Activated CD8-positive, alpha-beta T cell treated with anti-CD3 and anti-CD28 coated beads for 36 hours (primary cell): ENCODE data around the gene GLTPD2. TPM values are rescaled to one million over a fixed set of nuclear protein-coding genes. Genes with fewer than 3 reads are reported as not detected.
A peak's percentile ranks its signal among the peaks of the same experiment; 100 is the strongest.

Experiments
- ATAC-seq: fragments of 200-7000 bp; cut with Tn5 transposase; one replicate; pipeline ENCODE4 v1.10.0; 2021; ENCODE audit warnings: mild to moderate bottlenecking, moderate library complexity
- CTCF ChIA-PET: fragments of 350-600 bp; sonication (Branson Sonifier 250); formaldehyde crosslinking; loops from one replicate; lab custom pipeline; 2021; ENCODE audit warnings: antibody characterized with exemption; lab: Charles Lee
- POLR2A ChIA-PET: fragments of 350-600 bp; sonication (Branson Sonifier 250); formaldehyde crosslinking; loops from one replicate; lab custom pipeline; 2021; ENCODE audit warnings: antibody characterized with exemption; lab: Charles Lee
- DNase-seq: peaks from one replicate; pipeline ENCODE4 v3.0.0-alpha.2; 2020
- H3K27ac Mint-ChIP-seq: one replicate; pipeline ENCODE4 v1.8.0; 2021; ENCODE audit warnings: mild to moderate bottlenecking, mixed read lengths
- H3K27me3 Mint-ChIP-seq: one replicate; pipeline ENCODE4 v1.8.0; 2021; ENCODE audit warnings: mixed read lengths
- H3K36me3 Mint-ChIP-seq: one replicate; pipeline ENCODE4 v1.8.0; 2021; ENCODE audit warnings: low read depth, mixed read lengths
- H3K4me1 Mint-ChIP-seq: one replicate; pipeline ENCODE4 v1.8.0; 2021; ENCODE audit warnings: low read depth, mixed read lengths
- H3K4me3 Mint-ChIP-seq: one replicate; pipeline ENCODE4 v1.8.0; 2021; ENCODE audit warnings: mild to moderate bottlenecking, moderate library complexity, mixed read lengths
- H3K9me3 Mint-ChIP-seq: one replicate; pipeline ENCODE4 v1.8.0; 2021; ENCODE audit warnings: mixed read lengths
- intact Hi-C: fragments of 100-400 bp; cut with micrococcal nuclease; formaldehyde crosslinking; loops from one replicate; pipeline ENCODE4 v1.10.0; 2022
- total RNA-seq, 2 experiments: library from RNA; stranded (reverse); gene quantifications; one replicate each; pipeline ENCODE4 v1.2.3, GENCODE V29; 2021
- TF ChIP-seq, protein P1 (sequence below): fragments of 200-600 bp; IDR thresholded peaks from one replicate; pipeline ENCODE4 v1.8.0; 2022; ENCODE audit warnings: antibody characterized with exemption, mild to moderate bottlenecking

Gene GLTPD2
- total RNA-seq, 2 experiments from 2014 or later = not detected

DNA sequence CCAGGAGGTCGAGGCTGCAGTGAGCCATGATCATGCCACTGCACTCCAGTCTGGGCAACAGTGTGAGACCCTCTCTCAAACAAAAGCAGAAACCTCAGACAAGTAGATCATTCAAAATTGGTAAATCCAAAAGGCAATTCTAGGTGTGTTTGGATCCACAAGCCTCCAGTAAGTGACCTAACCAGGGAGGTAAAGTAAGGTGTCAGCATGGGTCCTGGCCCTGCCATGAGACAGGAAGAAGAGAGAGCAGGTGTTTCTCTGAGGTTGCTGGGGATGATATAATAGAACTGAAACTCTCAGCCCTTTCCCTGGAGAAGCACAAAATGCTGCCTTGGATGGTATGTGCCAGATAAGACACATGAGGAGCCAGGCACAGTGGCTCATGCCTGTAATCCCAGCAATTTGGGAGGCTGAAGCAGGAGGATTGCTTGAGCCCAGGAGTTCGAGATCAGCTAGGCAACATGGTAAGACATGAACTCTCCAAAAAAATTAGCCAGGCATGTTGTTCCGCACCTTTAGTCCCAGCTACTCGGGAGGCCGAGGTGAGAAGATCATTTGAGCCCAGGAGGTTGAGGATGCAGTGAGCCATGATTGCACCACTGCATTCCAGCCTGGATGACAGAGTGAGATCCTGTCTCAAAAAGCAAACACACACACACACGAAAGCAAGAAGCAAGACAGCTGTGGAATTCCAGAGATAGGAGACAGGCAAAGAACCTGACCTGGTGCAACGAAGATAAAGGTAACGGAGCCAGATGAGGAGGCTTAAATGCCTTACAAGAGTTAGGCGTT, 10.6 kb upstream of the GLTPD2 start:
- no peaks in the 10 kb centered on the region for H3K9me3 Mint-ChIP-seq
- CTCF ChIA-PET = interaction anchor here (2.1 kb wide), 1 partner anchor 12 kb away, joined by 11 read pairs; no protein-coding TSS in a partner anchor
- H3K27ac Mint-ChIP-seq = no peak overlapping the region
- POLR2A ChIA-PET = interaction anchor here (1.0 kb wide), 1 partner anchor 21 kb away, joined by 3 read pairs; no protein-coding TSS in a partner anchor
- intact Hi-C loops = no loop called here
- H3K4me3 Mint-ChIP-seq = no peak overlapping the region
- H3K36me3 Mint-ChIP-seq = no peaks in the 10 kb centered on the region
- no peak for DNase-seq
- H3K27me3 Mint-ChIP-seq = peaks cover 12% of the 10 kb centered on the region
- TF ChIP-seq, protein P1, sequence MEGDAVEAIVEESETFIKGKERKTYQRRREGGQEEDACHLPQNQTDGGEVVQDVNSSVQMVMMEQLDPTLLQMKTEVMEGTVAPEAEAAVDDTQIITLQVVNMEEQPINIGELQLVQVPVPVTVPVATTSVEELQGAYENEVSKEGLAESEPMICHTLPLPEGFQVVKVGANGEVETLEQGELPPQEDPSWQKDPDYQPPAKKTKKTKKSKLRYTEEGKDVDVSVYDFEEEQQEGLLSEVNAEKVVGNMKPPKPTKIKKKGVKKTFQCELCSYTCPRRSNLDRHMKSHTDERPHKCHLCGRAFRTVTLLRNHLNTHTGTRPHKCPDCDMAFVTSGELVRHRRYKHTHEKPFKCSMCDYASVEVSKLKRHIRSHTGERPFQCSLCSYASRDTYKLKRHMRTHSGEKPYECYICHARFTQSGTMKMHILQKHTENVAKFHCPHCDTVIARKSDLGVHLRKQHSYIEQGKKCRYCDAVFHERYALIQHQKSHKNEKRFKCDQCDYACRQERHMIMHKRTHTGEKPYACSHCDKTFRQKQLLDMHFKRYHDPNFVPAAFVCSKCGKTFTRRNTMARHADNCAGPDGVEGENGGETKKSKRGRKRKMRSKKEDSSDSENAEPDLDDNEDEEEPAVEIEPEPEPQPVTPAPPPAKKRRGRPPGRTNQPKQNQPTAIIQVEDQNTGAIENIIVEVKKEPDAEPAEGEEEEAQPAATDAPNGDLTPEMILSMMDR = no peak
- H3K4me1 Mint-ChIP-seq = no peaks in the 10 kb centered on the region
- ATAC-seq = no peak

DNA sequence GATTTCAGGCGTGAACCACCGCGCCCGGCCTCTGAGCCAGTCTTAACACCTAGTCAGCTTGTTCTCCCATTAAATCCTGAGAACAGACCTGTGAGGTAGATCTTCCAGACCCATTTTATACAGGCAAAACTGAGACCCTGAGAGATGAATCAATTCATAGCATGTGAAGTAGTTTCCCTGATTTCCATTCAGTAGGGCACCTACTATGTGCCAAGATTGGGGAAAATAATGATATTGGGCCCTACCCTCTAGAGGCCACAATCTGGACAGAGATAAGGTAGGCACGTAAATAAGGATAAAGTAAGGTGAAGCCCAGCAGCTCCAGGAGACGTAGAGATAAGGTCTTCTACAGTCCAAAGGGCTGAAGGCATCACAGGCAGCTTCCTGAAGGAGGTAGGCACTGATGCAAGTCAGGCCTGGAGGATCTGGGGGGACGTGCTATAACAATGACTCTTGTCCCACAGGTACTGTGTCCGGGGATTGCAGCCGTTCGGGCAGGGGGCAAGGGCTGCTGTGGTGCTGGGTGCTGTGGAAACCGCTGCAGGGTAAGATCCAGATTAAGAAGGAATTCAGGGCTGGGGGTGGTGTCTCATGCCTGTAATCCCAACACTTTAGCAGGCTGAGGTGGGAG, 8.3 kb upstream of the GLTPD2 start:
- no peak for ATAC-seq

DNA sequence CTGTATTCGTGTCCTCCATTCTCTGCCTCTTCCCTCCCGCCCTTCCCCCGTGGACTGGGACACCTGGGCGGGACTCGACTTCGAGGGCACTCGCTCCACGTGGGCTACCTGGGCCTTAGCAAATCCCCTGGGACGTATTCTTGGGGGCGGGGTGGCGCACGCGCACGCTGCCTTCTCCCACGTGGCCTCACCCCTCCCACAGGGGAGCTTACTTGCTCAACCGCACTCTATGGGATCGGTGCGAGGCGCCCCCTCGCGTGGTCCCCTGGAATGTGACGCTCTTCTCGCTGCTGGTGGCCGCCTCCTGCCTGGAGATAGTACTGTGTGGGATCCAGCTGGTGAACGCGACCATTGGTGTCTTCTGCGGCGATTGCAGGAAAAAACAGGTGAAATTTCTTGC, 6.1 kb upstream of the GLTPD2 start:
- Mint-ChIP-seq H3K36me3 (no peaks in the 10 kb centered on the region), H3K27me3 (peaks cover 46% of the 10 kb centered on the region), H3K9me3 (no peaks in the 10 kb centered on the region), H3K27ac (no peak overlapping the region), H3K4me3 (no peak overlapping the region), H3K4me1 (peaks cover 15% of the 10 kb centered on the region)
- TF ChIP-seq, protein P1 = no peak
- ChIA-PET CTCF (interaction anchor here (0.6 to 1.4 kb wide), 2 partner anchors 34 to 120 kb away, joined by 3 to 4 read pairs; partner anchors contain the start of gene CHRNE), POLR2A (no interaction called here)
- DNase-seq (peak; percentile 31), ATAC-seq (peak; percentile 28)
- intact Hi-C loops = no loop called here

More for the DNA sequence above, 8.3 kb upstream of the GLTPD2 start:
- Mint-ChIP-seq H3K4me3 (no peak overlapping the region), H3K4me1 (peaks cover 3% of the 10 kb centered on the region), H3K27ac (no peak overlapping the region), H3K36me3 (no peaks in the 10 kb centered on the region), H3K27me3 (peaks cover 27% of the 10 kb centered on the region), H3K9me3 (no peaks in the 10 kb centered on the region)
- ChIA-PET POLR2A (interaction anchor here (0.7 to 0.8 kb wide), 2 partner anchors 10 to 151 kb away, joined by 3 to 4 read pairs; no protein-coding TSS in a partner anchor), CTCF (interaction anchor here (0.6 to 2.1 kb wide), 2 partner anchors 10 to 224 kb away, joined by 4 to 11 read pairs; no protein-coding TSS in a partner anchor)
- DNase-seq = no peak
- TF ChIP-seq, protein P1 = no peak
- intact Hi-C loops = no loop called here

DNA sequence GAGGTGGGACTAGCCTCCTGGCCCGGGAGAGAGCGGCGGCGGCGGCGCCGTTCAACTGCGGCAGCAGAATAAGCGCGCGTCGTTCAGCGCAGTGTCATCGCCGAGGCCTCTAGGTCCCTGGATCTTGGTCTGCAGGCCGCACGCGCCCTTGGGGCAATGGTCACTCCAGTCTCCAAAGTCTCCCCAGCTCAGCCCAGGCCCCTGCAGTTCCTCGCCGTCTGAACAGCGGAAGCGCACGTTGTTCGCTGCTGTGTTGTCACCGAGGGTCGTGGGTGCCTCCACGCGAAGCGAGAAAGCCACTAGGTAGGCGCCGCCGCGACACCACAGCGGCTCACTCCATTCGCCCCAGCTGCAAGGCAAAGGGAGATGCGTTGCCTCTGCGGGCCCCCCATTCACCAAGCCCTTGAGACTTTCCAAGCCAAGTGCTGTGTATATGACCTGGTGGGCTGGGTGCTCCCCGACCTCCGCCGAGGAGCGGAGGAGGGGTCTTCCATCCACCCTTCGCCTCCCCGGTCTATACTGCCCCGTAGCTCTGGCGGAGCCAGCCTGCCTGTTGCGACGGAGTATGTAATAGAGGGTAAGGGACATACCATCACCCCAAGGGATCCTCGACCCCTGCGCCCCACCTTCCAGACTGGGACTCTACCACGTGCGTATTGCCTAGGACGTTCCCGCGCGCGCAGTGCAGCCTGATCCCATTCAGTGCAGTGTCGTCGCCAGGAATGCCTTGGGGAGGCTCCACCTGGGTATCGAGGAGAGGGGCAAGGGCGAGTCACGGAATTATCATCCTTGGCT, 3.3 kb upstream of the GLTPD2 start:
- Mint-ChIP-seq H3K9me3 (no peaks in the 10 kb centered on the region), H3K36me3 (no peaks in the 10 kb centered on the region), H3K27me3 (peaks cover 53% of the 10 kb centered on the region), H3K4me1 (peaks cover 17% of the 10 kb centered on the region), H3K27ac (no peak overlapping the region), H3K4me3 (no peak overlapping the region)
- ChIA-PET CTCF (interaction anchor here (1.0 to 1.8 kb wide), 3 partner anchors 96 to 182 kb away, joined by 3 to 7 read pairs (median 3); partner anchors contain the start of gene SPAG7), POLR2A (interaction anchor here (0.9 to 2.0 kb wide), 2 partner anchors 11 to 12 kb away, joined by 3 to 4 read pairs; no protein-coding TSS in a partner anchor)
- TF ChIP-seq, protein P1 = no peak
- intact Hi-C loops = loop anchor here (5.0 kb wide), 1 partner anchor 97 kb away; no protein-coding TSS in a partner anchor
- no peak for DNase-seq
- ATAC-seq = no peak
